ENCODE data around the gene WDFY4.

Gene WDFY4

GRCh38 chr10:48792687-48793096 lies 108.0 kb downstream of the WDFY4 start:
- Histone ChIP-seq H3K4me3 (no peak overlapping the region), H3K36me3 (no peaks in the 10 kb centered on the region), H3K9me3 (no peaks in the 10 kb centered on the region), H3K4me1 (peaks cover 0 to 16% (median 6%) of the 10 kb centered on the region in 4 donors), H3K27ac (no peak overlapping the region), H3K27me3 (no peaks in the 10 kb centered on the region)
- intact Hi-C loops (cut with DNase I; ENCODE audit: low total_unique reads), result no loop called here
- TF ChIP-seq, protein P1, sequence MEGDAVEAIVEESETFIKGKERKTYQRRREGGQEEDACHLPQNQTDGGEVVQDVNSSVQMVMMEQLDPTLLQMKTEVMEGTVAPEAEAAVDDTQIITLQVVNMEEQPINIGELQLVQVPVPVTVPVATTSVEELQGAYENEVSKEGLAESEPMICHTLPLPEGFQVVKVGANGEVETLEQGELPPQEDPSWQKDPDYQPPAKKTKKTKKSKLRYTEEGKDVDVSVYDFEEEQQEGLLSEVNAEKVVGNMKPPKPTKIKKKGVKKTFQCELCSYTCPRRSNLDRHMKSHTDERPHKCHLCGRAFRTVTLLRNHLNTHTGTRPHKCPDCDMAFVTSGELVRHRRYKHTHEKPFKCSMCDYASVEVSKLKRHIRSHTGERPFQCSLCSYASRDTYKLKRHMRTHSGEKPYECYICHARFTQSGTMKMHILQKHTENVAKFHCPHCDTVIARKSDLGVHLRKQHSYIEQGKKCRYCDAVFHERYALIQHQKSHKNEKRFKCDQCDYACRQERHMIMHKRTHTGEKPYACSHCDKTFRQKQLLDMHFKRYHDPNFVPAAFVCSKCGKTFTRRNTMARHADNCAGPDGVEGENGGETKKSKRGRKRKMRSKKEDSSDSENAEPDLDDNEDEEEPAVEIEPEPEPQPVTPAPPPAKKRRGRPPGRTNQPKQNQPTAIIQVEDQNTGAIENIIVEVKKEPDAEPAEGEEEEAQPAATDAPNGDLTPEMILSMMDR (IDR thresholded peaks at IDR 0.05), result no peak
- DNase-seq, result no peak

DNA sequence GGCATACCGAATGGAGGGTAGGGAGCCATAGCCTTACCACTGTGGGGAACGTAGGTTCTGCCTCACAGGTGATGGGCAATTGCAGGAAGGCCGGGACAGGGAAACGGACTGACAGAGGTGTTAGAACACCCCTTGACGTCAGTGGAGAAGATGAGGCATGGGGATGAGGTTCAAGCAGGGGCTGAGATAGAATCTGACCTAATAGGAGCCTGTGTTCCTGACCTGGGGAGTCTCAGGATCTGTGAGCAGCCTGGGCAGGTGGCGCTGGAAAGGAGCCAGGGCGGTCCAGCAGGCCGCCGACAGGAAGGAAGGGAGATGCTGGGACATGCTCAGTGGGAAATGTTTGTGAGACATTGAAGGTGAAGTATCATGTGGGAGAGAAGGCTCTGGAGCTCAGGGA lies 109.4 kb downstream of the WDFY4 start:
- Histone ChIP-seq H3K4me3 (no peak overlapping the region), H3K9me3 (no peaks in the 10 kb centered on the region), H3K27ac (no peak overlapping the region), H3K36me3 (no peaks in the 10 kb centered on the region), H3K27me3 (no peaks in the 10 kb centered on the region), H3K4me1 (peaks cover 0 to 16% (median 6%) of the 10 kb centered on the region in 4 donors)
- DNase-seq, result no peak
- TF ChIP-seq, protein P1 (IDR thresholded peaks at IDR 0.05), result no peak
- intact Hi-C loops (cut with DNase I; ENCODE audit: low total_unique reads), result no loop called here

DNA sequence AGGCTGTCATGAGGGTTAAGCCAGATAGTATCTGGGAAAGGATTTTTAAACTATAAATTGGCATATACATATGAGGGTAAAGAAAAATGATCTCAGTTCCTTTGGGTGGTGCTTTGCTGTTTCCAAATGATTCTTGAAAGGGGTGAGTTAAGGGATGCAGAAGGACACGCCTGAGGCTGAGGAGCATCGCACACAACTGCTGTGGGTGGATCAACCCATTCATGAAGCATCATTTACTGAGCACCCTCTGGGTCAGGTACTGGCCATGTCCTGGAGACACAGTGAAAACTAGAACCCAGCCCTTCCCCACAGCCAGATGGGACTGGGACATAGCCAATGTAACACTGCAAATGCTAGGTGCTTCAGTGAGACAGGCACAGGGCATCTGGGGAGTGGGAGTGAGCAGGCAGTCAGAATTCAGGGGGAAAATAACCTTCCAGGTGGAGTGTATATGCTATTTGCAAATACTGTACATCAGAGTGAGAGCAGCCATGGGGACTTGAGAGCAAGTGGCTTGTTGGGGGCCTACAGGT lies 112.1 kb downstream of the WDFY4 start:
- intact Hi-C loops (cut with DNase I; ENCODE audit: low total_unique reads), result no loop called here
- no peak overlapping the region for H3K27ac ChIP-seq
- H3K4me1 ChIP-seq, result peaks cover 0 to 11% (median 5%) of the 10 kb centered on the region in 4 donors
- H3K36me3 ChIP-seq, result no peaks in the 10 kb centered on the region
- no peak for DNase-seq
- no peaks in the 10 kb centered on the region for H3K27me3 ChIP-seq
- no peak overlapping the region for H3K4me3 ChIP-seq
- H3K9me3 ChIP-seq, result no peaks in the 10 kb centered on the region
- TF ChIP-seq, protein P1 (IDR thresholded peaks at IDR 0.05), result no peak

DNA sequence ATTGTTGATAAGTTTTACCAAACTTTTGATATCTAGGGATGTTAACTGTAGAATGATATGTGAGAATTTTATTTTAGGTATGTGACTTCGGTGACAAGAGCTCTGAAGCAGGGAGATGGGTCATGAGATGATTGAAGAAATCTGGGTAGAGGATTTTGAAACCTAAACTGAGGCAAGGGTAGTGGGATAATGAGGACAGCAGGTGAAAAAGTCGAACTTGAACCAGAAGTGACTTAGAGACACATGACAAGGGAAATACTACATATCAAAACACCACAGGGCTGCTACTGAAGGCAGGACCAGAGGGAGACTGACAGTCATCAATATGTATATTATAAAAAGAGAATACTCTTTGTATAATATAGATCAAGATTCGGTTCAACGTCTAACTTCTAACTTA lies 113.2 kb downstream of the WDFY4 start:
- no peak overlapping the region for H3K27ac ChIP-seq

DNA sequence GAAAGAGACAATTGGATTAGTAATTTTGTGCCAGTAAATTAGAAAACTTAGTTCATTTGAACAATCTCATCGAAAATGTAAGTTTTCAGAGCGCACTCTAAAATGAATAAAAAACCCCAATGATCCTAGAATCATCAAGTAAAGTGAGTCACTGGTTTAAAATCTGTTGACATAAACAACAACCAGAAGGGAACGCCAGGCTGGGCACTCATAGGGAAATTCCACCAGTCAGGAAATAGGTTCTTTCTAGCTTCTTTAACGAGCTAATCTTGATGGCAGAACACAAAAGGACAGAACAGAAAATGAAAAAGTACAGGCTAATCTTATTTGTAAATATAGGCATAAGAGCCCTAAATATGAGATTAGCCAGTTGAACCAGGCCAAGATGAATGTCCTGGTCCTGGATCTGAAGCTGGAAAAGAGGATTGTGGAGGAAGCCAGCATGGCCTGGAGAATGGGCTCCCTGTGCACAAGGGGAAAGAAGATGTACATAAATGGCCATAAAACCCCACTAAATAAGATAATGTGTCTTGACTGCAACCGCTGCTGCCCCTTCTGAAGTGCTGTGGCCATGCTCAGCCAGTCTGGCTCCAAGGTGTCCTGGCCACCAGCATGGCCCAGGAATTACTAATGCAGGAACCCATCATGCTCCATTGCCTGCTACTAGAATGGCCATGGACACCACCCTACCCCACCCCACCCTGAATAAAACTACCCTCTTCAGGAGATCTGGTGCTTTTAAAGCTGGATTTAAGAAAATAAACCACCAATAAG lies 114.0 kb downstream of the WDFY4 start:
- Histone ChIP-seq H3K27ac (no peak overlapping the region), H3K36me3 (no peaks in the 10 kb centered on the region), H3K27me3 (no peaks in the 10 kb centered on the region), H3K4me3 (no peak overlapping the region), H3K4me1 (no peaks in the 10 kb centered on the region), H3K9me3 (no peaks in the 10 kb centered on the region)
- intact Hi-C loops (cut with DNase I; ENCODE audit: low total_unique reads), result no loop called here
- TF ChIP-seq, protein P1 (IDR thresholded peaks at IDR 0.05), result no peak
- no peak for DNase-seq

More for the DNA sequence above, 113.2 kb downstream of the WDFY4 start:
- no peak overlapping the region for H3K4me3 ChIP-seq
- TF ChIP-seq, protein P1 (IDR thresholded peaks at IDR 0.05), result no peak
- H3K4me1 ChIP-seq, result peaks cover 0 to under 1% (median 0%) of the 10 kb centered on the region in 4 donors
- no peaks in the 10 kb centered on the region for H3K27me3 ChIP-seq
- DNase-seq, result no peak
- intact Hi-C loops (cut with DNase I; ENCODE audit: low total_unique reads), result no loop called here
- H3K9me3 ChIP-seq, result no peaks in the 10 kb centered on the region
- no peaks in the 10 kb centered on the region for H3K36me3 ChIP-seq
